NT2/D1 (cell line): ENCODE measurements around the gene PAK6.

Source experiments
- SUZ12 ChIP-seq: IDR thresholded peaks from 2 replicates; pipeline ENCODE4 v1.6.1; 2011; ENCODE audit not compliant: insufficient read length, insufficient read depth; ENCODE audit errors: extremely low read depth
- YY1 ChIP-seq: IDR thresholded peaks from 2 replicates; pipeline ENCODE4 v1.6.1; 2011; ENCODE audit not compliant: insufficient read length, insufficient read depth
- ZNF274 ChIP-seq: IDR thresholded peaks from 2 replicates; pipeline ENCODE4 v1.6.1; 2011; ENCODE audit warnings: mild to moderate bottlenecking, low read depth, low read length

- no peak for TF ChIP-seq YY1
- no peak for TF ChIP-seq SUZ12
- TF ChIP-seq ZNF274, result no peak
Measured at GRCh38 chr15:40296561-40297230, 57.8 kb downstream of the PAK6 start.
